ENCODE data around the gene COG2.
"Not testable (repeated sequence)": the region's sequence is repeated elsewhere in the genome, so short reads cannot be mapped to it uniquely, and the experiment has no call there.

The COG2 gene

DNA sequence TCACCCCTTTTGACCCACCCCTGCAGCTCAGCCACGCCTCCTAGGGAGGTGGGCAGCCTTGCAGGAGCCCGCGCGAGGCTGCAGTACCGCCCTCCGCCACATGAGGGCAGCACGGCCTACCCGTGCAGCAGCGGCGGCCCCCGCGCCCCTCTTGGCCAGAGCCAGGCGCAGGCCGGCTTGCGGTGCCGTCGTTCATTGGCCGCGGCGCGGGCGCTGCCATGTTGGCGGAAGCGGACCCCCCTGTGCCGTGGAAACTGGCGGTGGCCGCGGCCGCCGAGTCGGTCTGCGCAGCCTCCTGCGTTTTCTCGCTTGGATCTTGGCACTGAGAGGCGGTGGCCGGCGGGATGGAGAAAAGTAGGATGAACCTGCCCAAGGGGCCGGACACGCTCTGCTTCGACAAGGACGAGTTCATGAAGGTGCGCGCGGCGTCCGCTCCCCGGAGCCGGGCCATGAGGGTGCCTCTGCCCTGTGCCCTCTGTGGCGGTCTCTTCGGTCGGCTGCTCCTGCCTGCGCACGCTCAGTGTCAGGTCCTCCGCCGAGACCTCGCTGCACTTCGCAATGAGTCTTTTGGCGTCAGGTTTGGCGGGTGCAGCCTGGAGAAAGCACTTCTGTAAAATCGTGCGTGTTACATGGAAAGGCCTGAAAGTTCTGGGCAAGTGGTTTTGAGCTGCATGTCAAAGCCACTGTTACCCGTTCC lies at the start of gene COG2:
COG2 (plus strand) TSS at position 219 of the 697 bp plus-strand sequence; CDS start at position 345, 126 bp downstream.
- Histone ChIP-seq H3K9me3 (ENCODE audit: control insufficient read depth, insufficient read depth, low read length) (no peaks in the 10 kb centered on the region), H3K27me3 (ENCODE audit: control insufficient read depth, insufficient read depth, low read length) (no peaks in the 10 kb centered on the region), H3K36me3 (ENCODE audit: control insufficient read depth, insufficient read depth, low read length) (no peaks in the 10 kb centered on the region), H3K27ac (ENCODE audit: low read length) (no peak within 1 kb of the TSS), H3K4me1 (ENCODE audit: control insufficient read depth, insufficient read depth, low read length) (no peaks in the 10 kb centered on the region), H3K4me3 (ENCODE audit: low read length) (peak within 1 kb of the TSS; percentile 64)
- DNase-seq (ENCODE audit: low read depth, low spot score), result peak; percentile 82
- WGBS (ENCODE audit: insufficient coverage, insufficient read length), result no CpG with 5 or more reads among the region's 62 CpGs

DNA sequence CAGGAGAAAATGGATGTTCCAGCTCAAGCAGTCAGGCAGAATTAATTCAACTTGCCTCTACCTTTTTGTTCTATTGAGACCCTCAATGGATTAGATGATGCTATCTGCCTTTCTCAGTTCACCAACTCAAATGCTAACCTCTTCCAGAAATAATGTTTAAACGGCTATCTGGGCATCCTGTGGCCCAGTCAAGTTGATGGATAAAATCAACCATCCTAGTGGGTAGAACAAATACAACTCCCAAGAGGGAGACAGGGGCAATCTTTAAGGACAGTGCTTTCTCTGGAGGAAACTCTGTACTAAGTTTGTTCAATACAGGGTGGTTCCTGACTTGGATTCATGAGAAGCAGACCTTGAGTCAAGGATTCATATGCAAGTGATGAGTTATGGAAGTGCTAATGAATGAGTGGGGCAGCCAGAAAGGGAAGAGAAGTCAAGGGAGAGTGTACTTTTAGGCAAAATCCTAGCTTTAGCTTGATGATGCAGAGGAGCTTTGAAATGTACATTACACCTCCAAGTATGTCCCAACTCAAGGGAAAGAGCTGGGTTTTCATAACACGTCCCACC lies 49.4 kb upstream of the COG2 start:
- WGBS (ENCODE audit: insufficient coverage, insufficient read length), result no CpG with 5 or more reads among the region's 2 CpGs
- no peaks in the 10 kb centered on the region for H3K36me3 ChIP-seq (ENCODE audit: control insufficient read depth, insufficient read depth, low read length)
- H3K4me3 ChIP-seq (ENCODE audit: low read length), result no peak overlapping the region
- H3K27me3 ChIP-seq (ENCODE audit: control insufficient read depth, insufficient read depth, low read length), result no peaks in the 10 kb centered on the region
- no peak for DNase-seq (ENCODE audit: low read depth, low spot score)
- H3K9me3 ChIP-seq (ENCODE audit: control insufficient read depth, insufficient read depth, low read length), result no peaks in the 10 kb centered on the region
- no peak overlapping the region for H3K27ac ChIP-seq (ENCODE audit: low read length)
- H3K4me1 ChIP-seq (ENCODE audit: control insufficient read depth, insufficient read depth, low read length), result no peaks in the 10 kb centered on the region

- H3K4me1 ChIP-seq (ENCODE audit: control insufficient read depth, insufficient read depth, low read length), result no peaks in the 10 kb centered on the region
- no peak overlapping the region for H3K27ac ChIP-seq (ENCODE audit: low read length)
- H3K4me3 ChIP-seq (ENCODE audit: low read length), result no peak overlapping the region
- no peaks in the 10 kb centered on the region for H3K36me3 ChIP-seq (ENCODE audit: control insufficient read depth, insufficient read depth, low read length)
- no peak for DNase-seq (ENCODE audit: low read depth, low spot score)
- no peaks in the 10 kb centered on the region; the same call in 1 of the 2 replicates for H3K9me3 ChIP-seq (ENCODE audit: control insufficient read depth, insufficient read depth, low read length)
- WGBS (ENCODE audit: insufficient coverage, insufficient read length), result no CpG with 5 or more reads among the region's 1 CpG
- no peaks in the 10 kb centered on the region for H3K27me3 ChIP-seq (ENCODE audit: control insufficient read depth, insufficient read depth, low read length)
Observed at GRCh38 chr1:230594214-230594773, 48.0 kb upstream of the COG2 start.

- H3K9me3 ChIP-seq (ENCODE audit: control insufficient read depth, insufficient read depth, low read length), result no peaks in the 10 kb centered on the region; the same call in 1 of the 2 replicates
- H3K36me3 ChIP-seq (ENCODE audit: control insufficient read depth, insufficient read depth, low read length), result no peaks in the 10 kb centered on the region
- no peak overlapping the region for H3K27ac ChIP-seq (ENCODE audit: low read length)
- DNase-seq (ENCODE audit: low read depth, low spot score), result no peak
- no peaks in the 10 kb centered on the region for H3K27me3 ChIP-seq (ENCODE audit: control insufficient read depth, insufficient read depth, low read length)
- no peak overlapping the region for H3K4me3 ChIP-seq (ENCODE audit: low read length)
- no CpG with 5 or more reads among the region's 2 CpGs for WGBS (ENCODE audit: insufficient coverage, insufficient read length)
- H3K4me1 ChIP-seq (ENCODE audit: control insufficient read depth, insufficient read depth, low read length), result no peaks in the 10 kb centered on the region
Observed at GRCh38 chr1:230595181-230595580, 47.1 kb upstream of the COG2 start.

GRCh38 chr1:230596306-230596705 lies 46.0 kb upstream of the COG2 start:
- no peak for DNase-seq (ENCODE audit: low read depth, low spot score)
- WGBS (ENCODE audit: insufficient coverage, insufficient read length), result no CpG with 5 or more reads among the region's 2 CpGs
- H3K4me3 ChIP-seq (ENCODE audit: low read length), result no peak overlapping the region
- no peaks in the 10 kb centered on the region; the same call in 1 of the 2 replicates for H3K9me3 ChIP-seq (ENCODE audit: control insufficient read depth, insufficient read depth, low read length)
- no peaks in the 10 kb centered on the region for H3K36me3 ChIP-seq (ENCODE audit: control insufficient read depth, insufficient read depth, low read length)
- H3K4me1 ChIP-seq (ENCODE audit: control insufficient read depth, insufficient read depth, low read length), result no peaks in the 10 kb centered on the region
- no peaks in the 10 kb centered on the region for H3K27me3 ChIP-seq (ENCODE audit: control insufficient read depth, insufficient read depth, low read length)
- H3K27ac ChIP-seq (ENCODE audit: low read length), result no peak overlapping the region

- Histone ChIP-seq H3K27ac (ENCODE audit: low read length) (no peak overlapping the region), H3K36me3 (ENCODE audit: control insufficient read depth, insufficient read depth, low read length) (no peaks in the 10 kb centered on the region), H3K4me1 (ENCODE audit: control insufficient read depth, insufficient read depth, low read length) (no peaks in the 10 kb centered on the region), H3K4me3 (ENCODE audit: low read length) (no peak overlapping the region), H3K9me3 (ENCODE audit: control insufficient read depth, insufficient read depth, low read length) (no peaks in the 10 kb centered on the region; the same call in 1 of the 2 replicates), H3K27me3 (ENCODE audit: control insufficient read depth, insufficient read depth, low read length) (no peaks in the 10 kb centered on the region)
- DNase-seq (ENCODE audit: low read depth, low spot score), result no peak
Observed at GRCh38 chr1:230598745-230599144, 43.5 kb upstream of the COG2 start.

GRCh38 chr1:230599926-230600656 lies 42.2 kb upstream of the COG2 start:
- Histone ChIP-seq H3K36me3 (ENCODE audit: control insufficient read depth, insufficient read depth, low read length) (no peaks in the 10 kb centered on the region), H3K4me3 (ENCODE audit: low read length) (no peak overlapping the region), H3K4me1 (ENCODE audit: control insufficient read depth, insufficient read depth, low read length) (no peaks in the 10 kb centered on the region), H3K27me3 (ENCODE audit: control insufficient read depth, insufficient read depth, low read length) (no peaks in the 10 kb centered on the region), H3K27ac (ENCODE audit: low read length) (no peak overlapping the region), H3K9me3 (ENCODE audit: control insufficient read depth, insufficient read depth, low read length) (no peaks in the 10 kb centered on the region; the same call in 1 of the 2 replicates)
- WGBS (ENCODE audit: insufficient coverage, insufficient read length), result no CpG with 5 or more reads among the region's 4 CpGs
- DNase-seq (ENCODE audit: low read depth, low spot score), result no peak

DNA sequence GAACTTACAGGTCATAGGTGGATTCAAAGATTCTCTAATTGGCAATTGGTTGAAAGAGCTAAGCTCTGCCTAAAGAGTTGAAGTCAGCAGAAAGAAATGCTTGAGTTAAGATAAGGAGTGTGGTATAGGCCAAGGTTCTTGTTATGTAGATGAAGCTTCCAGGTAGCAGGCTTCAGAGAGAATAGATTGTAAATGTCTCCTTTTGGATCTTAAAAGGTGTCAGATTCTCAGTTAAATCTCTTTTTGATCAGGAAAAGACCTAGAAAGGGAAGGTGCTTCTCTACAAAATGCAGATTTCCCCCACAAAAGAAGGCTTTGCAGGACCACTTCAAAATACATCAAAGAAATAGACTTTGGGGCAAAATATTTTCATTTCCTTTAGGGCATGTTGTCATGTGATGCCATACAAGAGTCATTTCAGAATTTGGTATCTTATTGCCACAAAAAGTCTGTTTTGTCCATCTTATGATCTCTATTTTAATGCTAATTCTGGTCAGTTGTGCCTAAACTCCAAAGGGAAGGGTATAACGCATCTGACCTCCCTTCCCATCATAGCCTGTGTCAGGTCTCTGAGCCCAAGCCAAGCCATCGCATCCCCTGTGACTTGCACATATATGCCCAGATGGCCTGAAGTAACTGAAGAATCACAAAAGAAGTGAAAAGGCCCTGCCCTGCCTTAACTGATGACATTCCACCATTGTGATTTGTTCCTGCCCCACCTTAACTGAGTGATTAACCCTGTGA lies 41.5 kb upstream of the COG2 start:
- WGBS (ENCODE audit: insufficient coverage, insufficient read length), result no CpG with 5 or more reads among the region's 2 CpGs

DNA sequence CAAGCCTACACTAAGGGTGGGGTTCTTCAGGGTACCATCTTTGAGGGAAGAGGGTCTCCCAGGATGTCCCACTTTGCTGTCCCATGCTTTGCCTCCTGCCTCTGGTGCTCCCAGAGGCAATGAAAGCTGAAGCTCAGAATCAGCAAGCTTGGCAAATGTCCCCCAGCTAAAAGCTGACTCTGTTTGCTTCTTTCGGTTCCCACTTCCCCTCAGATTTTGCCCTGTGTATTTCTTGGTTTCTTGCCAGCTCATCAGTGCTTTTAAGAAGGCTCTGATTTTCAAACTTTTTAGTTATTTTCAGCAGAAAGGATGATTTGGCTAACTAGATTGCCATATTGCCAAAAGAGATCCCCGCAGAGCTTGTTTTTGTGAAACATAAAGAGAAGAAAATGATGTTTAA lies 33.1 kb upstream of the COG2 start:
- no CpG with 5 or more reads among the region's 2 CpGs for WGBS (ENCODE audit: insufficient coverage, insufficient read length)
- DNase-seq (ENCODE audit: low read depth, low spot score), result no peak
- Histone ChIP-seq H3K36me3 (ENCODE audit: control insufficient read depth, insufficient read depth, low read length) (no peaks in the 10 kb centered on the region), H3K9me3 (ENCODE audit: control insufficient read depth, insufficient read depth, low read length) (no peaks in the 10 kb centered on the region), H3K4me1 (ENCODE audit: control insufficient read depth, insufficient read depth, low read length) (peaks cover 4% of the 10 kb centered on the region; the same call in 1 of the 2 replicates), H3K4me3 (ENCODE audit: low read length) (no peak overlapping the region), H3K27me3 (ENCODE audit: control insufficient read depth, insufficient read depth, low read length) (no peaks in the 10 kb centered on the region), H3K27ac (ENCODE audit: low read length) (no peak overlapping the region)

More for the DNA sequence above, 41.5 kb upstream of the COG2 start:
- not testable (repeated sequence) for H3K9me3 ChIP-seq (ENCODE audit: control insufficient read depth, insufficient read depth, low read length); H3K27ac ChIP-seq (ENCODE audit: low read length); DNase-seq (ENCODE audit: low read depth, low spot score); H3K36me3 ChIP-seq (ENCODE audit: control insufficient read depth, insufficient read depth, low read length); H3K4me3 ChIP-seq (ENCODE audit: low read length); H3K27me3 ChIP-seq (ENCODE audit: control insufficient read depth, insufficient read depth, low read length); H3K4me1 ChIP-seq (ENCODE audit: control insufficient read depth, insufficient read depth, low read length)

GRCh38 chr1:230610589-230610988 lies 31.7 kb upstream of the COG2 start:
- H3K4me3 ChIP-seq (ENCODE audit: low read length), result no peak overlapping the region
- WGBS (ENCODE audit: insufficient coverage, insufficient read length), result no CpG with 5 or more reads among the region's 1 CpG
- H3K36me3 ChIP-seq (ENCODE audit: control insufficient read depth, insufficient read depth, low read length), result no peaks in the 10 kb centered on the region
- H3K27ac ChIP-seq (ENCODE audit: low read length), result no peak overlapping the region
- DNase-seq (ENCODE audit: low read depth, low spot score), result no peak
- H3K4me1 ChIP-seq (ENCODE audit: control insufficient read depth, insufficient read depth, low read length), result peaks cover 4% of the 10 kb centered on the region; the same call in 1 of the 2 replicates
- no peaks in the 10 kb centered on the region for H3K27me3 ChIP-seq (ENCODE audit: control insufficient read depth, insufficient read depth, low read length)
- H3K9me3 ChIP-seq (ENCODE audit: control insufficient read depth, insufficient read depth, low read length), result no peaks in the 10 kb centered on the region
